IMR-90 (cell line): ENCODE measurements around the gene HOXA10.

ENCODE experiments used
- POLR2A ChIP-seq: IDR thresholded peaks from 2 replicates; pipeline ENCODE4 v1.6.1; 2012; ENCODE audit warnings: mild to moderate bottlenecking, low read depth, low read length
- TF ChIP-seq, protein P1 (sequence below): conservative IDR thresholded peaks from 2 replicates; pipeline ENCODE4 v1.5.1; 2012; ENCODE audit warnings: mild to moderate bottlenecking, low read depth, low read length, improper control_type of control experiment

DNA sequence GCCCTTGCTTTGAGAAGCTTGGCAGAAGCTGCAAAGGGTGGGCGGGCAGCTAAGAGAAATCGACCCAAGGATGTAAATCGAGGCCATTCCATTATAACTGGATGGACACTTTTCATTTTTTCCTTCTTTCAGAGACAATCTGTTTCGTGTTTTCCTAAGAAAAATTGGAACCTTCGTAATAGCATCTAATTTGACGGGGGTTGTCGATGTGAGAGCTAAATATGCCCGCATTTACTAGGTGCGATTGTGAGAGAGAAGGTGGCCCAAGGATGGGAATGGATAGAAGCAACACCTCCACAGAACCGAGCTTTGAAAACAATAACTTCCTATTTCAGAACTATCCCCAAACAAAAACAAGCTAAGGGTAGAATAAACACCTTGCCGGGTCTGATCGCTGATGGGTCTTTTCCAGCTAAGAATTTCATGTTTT is 42.7 kb downstream of the HOXA10 start:
- TF ChIP-seq, protein P1, sequence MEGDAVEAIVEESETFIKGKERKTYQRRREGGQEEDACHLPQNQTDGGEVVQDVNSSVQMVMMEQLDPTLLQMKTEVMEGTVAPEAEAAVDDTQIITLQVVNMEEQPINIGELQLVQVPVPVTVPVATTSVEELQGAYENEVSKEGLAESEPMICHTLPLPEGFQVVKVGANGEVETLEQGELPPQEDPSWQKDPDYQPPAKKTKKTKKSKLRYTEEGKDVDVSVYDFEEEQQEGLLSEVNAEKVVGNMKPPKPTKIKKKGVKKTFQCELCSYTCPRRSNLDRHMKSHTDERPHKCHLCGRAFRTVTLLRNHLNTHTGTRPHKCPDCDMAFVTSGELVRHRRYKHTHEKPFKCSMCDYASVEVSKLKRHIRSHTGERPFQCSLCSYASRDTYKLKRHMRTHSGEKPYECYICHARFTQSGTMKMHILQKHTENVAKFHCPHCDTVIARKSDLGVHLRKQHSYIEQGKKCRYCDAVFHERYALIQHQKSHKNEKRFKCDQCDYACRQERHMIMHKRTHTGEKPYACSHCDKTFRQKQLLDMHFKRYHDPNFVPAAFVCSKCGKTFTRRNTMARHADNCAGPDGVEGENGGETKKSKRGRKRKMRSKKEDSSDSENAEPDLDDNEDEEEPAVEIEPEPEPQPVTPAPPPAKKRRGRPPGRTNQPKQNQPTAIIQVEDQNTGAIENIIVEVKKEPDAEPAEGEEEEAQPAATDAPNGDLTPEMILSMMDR = no peak
- no peak for TF ChIP-seq POLR2A
